Measurements from ENCODE around the gene STX10.

STX10 gene

GRCh38 chr19:13120031-13120430 lies 30.1 kb downstream of the STX10 start:
- Histone ChIP-seq H3K9me3 (ENCODE audit: insufficient read depth, low read length) (no peaks in the 10 kb centered on the region), H3K4me1 (ENCODE audit: insufficient read depth, insufficient read length) (peaks cover 44% of the 10 kb centered on the region), H3K9ac (ENCODE audit: insufficient read length, low read depth) (peak overlapping the region; percentile 83), H3K36me3 (ENCODE audit: insufficient read depth, insufficient read length, low read length) (peaks cover 68% of the 10 kb centered on the region), H3K27me3 (ENCODE audit: insufficient read depth, insufficient read length) (no peaks in the 10 kb centered on the region), H3K4me3 (ENCODE audit: insufficient read length, low read depth) (peak overlapping the region; percentile 9)
- no peak for DNase-seq (ENCODE audit: low read depth, low spot score)
- TF ChIP-seq ZNF274 (IDR thresholded peaks at IDR 0.05; ENCODE audit: low read depth, low read length) (no peak), YY1 (IDR thresholded peaks at IDR 0.05; ENCODE audit: insufficient read depth, insufficient read length) (no peak), SUZ12 (IDR thresholded peaks at IDR 0.05; ENCODE audit: extremely low read depth, insufficient read depth, insufficient read length) (no peak)

GRCh38 chr19:13119627-13120026 lies 30.5 kb downstream of the STX10 start:
- Histone ChIP-seq H3K9ac (ENCODE audit: insufficient read length, low read depth) (peak overlapping the region; percentile 83), H3K4me1 (ENCODE audit: insufficient read depth, insufficient read length) (peaks cover 45% of the 10 kb centered on the region), H3K9me3 (ENCODE audit: insufficient read depth, low read length) (no peaks in the 10 kb centered on the region), H3K27me3 (ENCODE audit: insufficient read depth, insufficient read length) (no peaks in the 10 kb centered on the region), H3K4me3 (ENCODE audit: insufficient read length, low read depth) (peak overlapping the region; percentile 75), H3K36me3 (ENCODE audit: insufficient read depth, insufficient read length, low read length) (peaks cover 68% of the 10 kb centered on the region)
- TF ChIP-seq ZNF274 (IDR thresholded peaks at IDR 0.05; ENCODE audit: low read depth, low read length) (no peak), YY1 (IDR thresholded peaks at IDR 0.05; ENCODE audit: insufficient read depth, insufficient read length) (no peak), SUZ12 (IDR thresholded peaks at IDR 0.05; ENCODE audit: extremely low read depth, insufficient read depth, insufficient read length) (no peak)
- DNase-seq (ENCODE audit: low read depth, low spot score), result no peak

GRCh38 chr19:13118424-13119193 lies 31.6 kb downstream of the STX10 start:
- Histone ChIP-seq H3K9me3 (ENCODE audit: insufficient read depth, low read length) (no peaks in the 10 kb centered on the region), H3K27me3 (ENCODE audit: insufficient read depth, insufficient read length) (no peaks in the 10 kb centered on the region), H3K4me3 (ENCODE audit: insufficient read length, low read depth) (peak overlapping the region; percentile 89), H3K9ac (ENCODE audit: insufficient read length, low read depth) (peak overlapping the region; percentile 97), H3K4me1 (ENCODE audit: insufficient read depth, insufficient read length) (peaks cover 43% of the 10 kb centered on the region), H3K36me3 (ENCODE audit: insufficient read depth, insufficient read length, low read length) (peaks cover 68% of the 10 kb centered on the region)
- DNase-seq (ENCODE audit: low read depth, low spot score), result peak; percentile 81
- no peak for TF ChIP-seq SUZ12 (IDR thresholded peaks at IDR 0.05; ENCODE audit: extremely low read depth, insufficient read depth, insufficient read length)
- no peak for TF ChIP-seq YY1 (IDR thresholded peaks at IDR 0.05; ENCODE audit: insufficient read depth, insufficient read length)
- no peak for TF ChIP-seq ZNF274 (IDR thresholded peaks at IDR 0.05; ENCODE audit: low read depth, low read length)

- Histone ChIP-seq H3K9ac (ENCODE audit: insufficient read length, low read depth) (peak within 1 kb of the TSS; percentile 100), H3K36me3 (ENCODE audit: insufficient read depth, insufficient read length, low read length) (peaks cover 68% of the 10 kb centered on the region), H3K9me3 (ENCODE audit: insufficient read depth, low read length) (no peaks in the 10 kb centered on the region), H3K4me3 (ENCODE audit: insufficient read length, low read depth) (peak within 1 kb of the TSS; percentile 100), H3K4me1 (ENCODE audit: insufficient read depth, insufficient read length) (peaks cover 38% of the 10 kb centered on the region), H3K27me3 (ENCODE audit: insufficient read depth, insufficient read length) (no peaks in the 10 kb centered on the region)
- peak; percentile 80 for DNase-seq (ENCODE audit: low read depth, low spot score)
- TF ChIP-seq ZNF274 (IDR thresholded peaks at IDR 0.05; ENCODE audit: low read depth, low read length), result no peak
- TF ChIP-seq SUZ12 (IDR thresholded peaks at IDR 0.05; ENCODE audit: extremely low read depth, insufficient read depth, insufficient read length), result no peak
- TF ChIP-seq YY1 (IDR thresholded peaks at IDR 0.05; ENCODE audit: insufficient read depth, insufficient read length), result peak; percentile 59
Observed at GRCh38 chr19:13117772-13118423, 32.3 kb downstream of the STX10 start, which contains the start of gene NACC1. Gene NACC1 (plus strand): TSS chr19:13118264. CDS start chr19:13135208, 16,944 bp downstream.

- Histone ChIP-seq H3K9ac (ENCODE audit: insufficient read length, low read depth) (peak overlapping the region; percentile 100), H3K27me3 (ENCODE audit: insufficient read depth, insufficient read length) (no peaks in the 10 kb centered on the region), H3K9me3 (ENCODE audit: insufficient read depth, low read length) (no peaks in the 10 kb centered on the region), H3K4me3 (ENCODE audit: insufficient read length, low read depth) (peak overlapping the region; percentile 100), H3K4me1 (ENCODE audit: insufficient read depth, insufficient read length) (peaks cover 33% of the 10 kb centered on the region), H3K36me3 (ENCODE audit: insufficient read depth, insufficient read length, low read length) (peaks cover 68% of the 10 kb centered on the region)
- TF ChIP-seq SUZ12 (IDR thresholded peaks at IDR 0.05; ENCODE audit: extremely low read depth, insufficient read depth, insufficient read length) (no peak), YY1 (IDR thresholded peaks at IDR 0.05; ENCODE audit: insufficient read depth, insufficient read length) (no peak), ZNF274 (IDR thresholded peaks at IDR 0.05; ENCODE audit: low read depth, low read length) (no peak)
- no peak for DNase-seq (ENCODE audit: low read depth, low spot score)
Observed at GRCh38 chr19:13117176-13117771, 32.9 kb downstream of the STX10 start.

GRCh38 chr19:13116282-13117175 lies 33.6 kb downstream of the STX10 start, which contains the start of gene TRMT1:
Gene TRMT1 (minus strand): TSS chr19:13116740. CDS start chr19:13116399, 341 bp downstream.
- no peaks in the 10 kb centered on the region for H3K9me3 ChIP-seq (ENCODE audit: insufficient read depth, low read length)
- TF ChIP-seq YY1 (IDR thresholded peaks at IDR 0.05; ENCODE audit: insufficient read depth, insufficient read length), result peak; percentile 98
- TF ChIP-seq SUZ12 (IDR thresholded peaks at IDR 0.05; ENCODE audit: extremely low read depth, insufficient read depth, insufficient read length), result no peak
- no peak for TF ChIP-seq ZNF274 (IDR thresholded peaks at IDR 0.05; ENCODE audit: low read depth, low read length)
- H3K36me3 ChIP-seq (ENCODE audit: insufficient read depth, insufficient read length, low read length), result peaks cover 63% of the 10 kb centered on the region
- peak within 1 kb of the TSS; percentile 100 for H3K4me3 ChIP-seq (ENCODE audit: insufficient read length, low read depth)
- H3K4me1 ChIP-seq (ENCODE audit: insufficient read depth, insufficient read length), result peaks cover 27% of the 10 kb centered on the region
- H3K27me3 ChIP-seq (ENCODE audit: insufficient read depth, insufficient read length), result no peaks in the 10 kb centered on the region
- H3K9ac ChIP-seq (ENCODE audit: insufficient read length, low read depth), result peak within 1 kb of the TSS; percentile 100
- peak; percentile 92 for DNase-seq (ENCODE audit: low read depth, low spot score)

Measured in NT2/D1 (cell line).